Stimulated activated effector memory CD8-positive, alpha-beta T cell treated with anti-CD3 and anti-CD28 coated beads, Interleukin-12 subunit alpha, Interleukin-12 subunit beta, amount 100 ng/mL, for 72 hours (primary cell): Measurements from ENCODE around the gene ZBTB46.
A peak's percentile ranks its signal among the peaks of the same experiment; 100 is the strongest.
"Not testable (repeated sequence)": the region's sequence is repeated elsewhere in the genome, so short reads cannot be mapped to it uniquely, and the experiment has no call there.

Source experiments
- ATAC-seq: fragments of 150-1000 bp; cut with Tn5 transposase; 2 replicates; pipeline ENCODE4 v1.10.0; 2021
- DNase-seq, 2 donors: peaks; one replicate each; pipeline ENCODE4 v3.0.0; 2021 to 2022; ENCODE audit warnings: low spot score in 2 of 2
- H3K27ac Mint-ChIP-seq: one replicate; pipeline ENCODE4 v1.8.0; 2022; ENCODE audit warnings: mild to moderate bottlenecking, mixed read lengths
- H3K36me3 Mint-ChIP-seq: one replicate; pipeline ENCODE4 v1.8.0; 2022; ENCODE audit warnings: mild to moderate bottlenecking, mixed read lengths
- H3K4me1 Mint-ChIP-seq: one replicate; pipeline ENCODE4 v1.8.0; 2022; ENCODE audit warnings: mixed read lengths
- H3K4me3 Mint-ChIP-seq: one replicate; pipeline ENCODE4 v1.8.0; 2022; ENCODE audit warnings: mild to moderate bottlenecking, mixed read lengths
- H3K9me3 Mint-ChIP-seq: one replicate; pipeline ENCODE4 v1.8.0; 2022; ENCODE audit warnings: mixed read lengths

ZBTB46 gene

DNA sequence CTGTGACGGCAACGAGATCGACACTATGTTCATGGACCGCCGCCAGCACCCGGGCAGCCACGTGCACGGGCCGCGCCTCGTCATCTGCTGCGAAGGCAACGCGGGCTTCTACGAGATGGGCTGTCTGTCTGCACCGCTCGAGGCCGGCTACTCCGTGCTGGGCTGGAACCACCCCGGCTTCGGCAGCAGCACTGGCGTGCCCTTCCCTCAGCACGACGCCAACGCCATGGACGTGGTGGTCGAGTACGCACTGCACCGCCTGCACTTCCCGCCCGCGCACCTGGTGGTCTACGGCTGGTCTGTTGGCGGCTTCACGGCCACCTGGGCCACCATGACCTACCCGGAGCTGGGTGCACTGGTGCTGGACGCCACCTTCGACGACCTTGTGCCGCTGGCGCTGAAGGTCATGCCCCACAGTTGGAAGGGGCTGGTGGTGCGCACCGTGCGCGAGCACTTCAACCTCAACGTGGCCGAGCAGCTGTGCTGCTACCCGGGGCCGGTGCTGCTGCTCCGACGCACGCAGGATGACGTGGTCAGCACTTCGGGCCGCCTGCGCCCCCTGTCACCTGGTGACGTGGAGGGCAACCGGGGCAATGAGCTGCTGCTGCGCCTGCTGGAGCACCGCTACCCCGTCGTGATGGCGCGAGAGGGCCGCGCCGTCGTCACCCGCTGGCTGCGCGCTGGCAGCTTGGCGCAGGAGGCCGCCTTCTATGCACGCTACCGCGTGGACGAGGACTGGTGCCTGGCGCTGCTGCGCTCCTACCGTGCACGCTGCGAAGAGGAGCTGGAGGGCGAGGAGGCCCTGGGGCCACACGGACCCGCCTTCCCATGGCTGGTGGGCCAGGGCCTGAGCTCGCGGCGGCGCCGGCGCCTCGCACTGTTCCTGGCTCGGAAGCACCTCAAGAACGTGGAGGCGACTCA, 31.2 kb upstream of the ZBTB46 start:
- Mint-ChIP-seq H3K4me3 (no peak overlapping the region), H3K9me3 (no peaks in the 10 kb centered on the region), H3K27ac (no peak overlapping the region), H3K4me1 (peaks cover 50% of the 10 kb centered on the region), H3K36me3 (peaks cover 39% of the 10 kb centered on the region)
- DNase-seq = no peak
- ATAC-seq = no peak

DNA sequence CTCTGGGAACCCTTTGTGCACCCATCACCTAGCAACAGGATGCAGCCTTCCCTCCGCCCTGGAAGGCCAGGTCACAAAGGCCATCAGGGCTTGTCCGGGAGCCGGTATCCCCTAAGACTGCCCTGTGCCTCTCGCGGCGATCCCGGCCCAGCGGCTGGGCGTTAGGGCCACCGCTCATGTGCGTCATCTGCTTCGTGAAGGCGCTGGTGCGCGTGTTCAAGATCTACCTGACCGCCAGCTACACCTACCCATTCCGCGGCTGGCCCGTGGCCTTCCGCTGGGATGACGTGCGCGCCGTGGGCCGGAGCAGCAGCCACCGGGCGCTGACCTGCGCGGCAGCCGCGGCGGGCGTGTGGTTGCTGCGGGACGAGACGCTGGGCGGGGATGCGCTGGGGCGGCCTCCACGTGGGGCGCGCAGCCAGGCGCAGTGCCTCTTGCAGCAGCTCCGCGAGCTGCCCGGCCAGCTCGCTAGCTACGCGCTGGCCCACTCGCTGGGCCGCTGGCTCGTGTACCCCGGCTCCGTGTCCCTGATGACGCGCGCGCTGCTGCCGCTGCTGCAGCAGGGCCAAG, 30.4 kb upstream of the ZBTB46 start, which contains the start of gene ABHD16B:
TSS of gene ABHD16B (plus strand) at position 134 of the 570 bp plus-strand sequence. CDS start at position 177, 43 bp downstream.
- Mint-ChIP-seq H3K4me3 (no peak within 1 kb of the TSS), H3K4me1 (peaks cover 50% of the 10 kb centered on the region), H3K36me3 (peaks cover 45% of the 10 kb centered on the region), H3K9me3 (no peaks in the 10 kb centered on the region), H3K27ac (no peak within 1 kb of the TSS)
- DNase-seq = no peak
- no peak for ATAC-seq

DNA sequence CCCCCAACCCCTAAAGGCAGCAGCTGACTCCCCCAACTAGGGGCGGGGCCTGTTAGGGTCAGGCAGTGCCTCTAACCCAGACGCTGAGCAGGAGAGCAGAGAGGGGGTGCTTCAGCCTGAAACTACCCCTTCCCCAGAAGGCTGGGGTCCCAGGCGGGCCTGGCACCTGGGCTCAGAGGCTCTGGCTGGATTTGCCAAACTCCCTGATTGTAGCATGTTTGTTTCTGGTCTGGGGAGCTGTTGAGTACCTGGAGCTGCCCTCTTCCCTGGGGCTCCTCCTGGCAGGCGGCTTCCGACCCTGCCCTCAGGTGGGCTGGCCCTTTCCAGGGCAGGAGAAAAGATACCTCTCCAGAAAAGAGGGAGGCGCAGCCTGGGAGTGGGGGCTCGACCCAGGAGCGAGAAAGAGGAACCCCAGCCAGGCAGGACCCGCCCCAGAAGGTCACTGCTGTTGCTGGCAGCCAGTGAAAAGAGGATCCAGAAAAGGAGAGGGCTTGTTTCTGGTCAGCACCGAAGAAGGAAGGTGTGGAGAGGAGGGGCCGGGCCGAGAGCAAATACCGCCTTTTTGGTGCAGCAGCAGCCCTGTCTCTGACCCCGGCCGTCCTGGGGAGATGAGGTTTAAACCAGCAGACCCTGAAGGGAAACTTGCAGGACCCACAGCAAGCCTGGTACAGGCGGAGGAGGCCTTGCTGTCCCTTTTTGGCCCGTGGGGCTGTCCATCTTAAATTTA, 29.4 kb upstream of the ZBTB46 start:
- no peaks in the 10 kb centered on the region for H3K9me3 Mint-ChIP-seq
- H3K27ac Mint-ChIP-seq = no peak overlapping the region
- peaks cover 47% of the 10 kb centered on the region for H3K36me3 Mint-ChIP-seq
- no peak overlapping the region for H3K4me3 Mint-ChIP-seq
- no peak for DNase-seq
- ATAC-seq = no peak
- peaks cover 42% of the 10 kb centered on the region for H3K4me1 Mint-ChIP-seq

DNA sequence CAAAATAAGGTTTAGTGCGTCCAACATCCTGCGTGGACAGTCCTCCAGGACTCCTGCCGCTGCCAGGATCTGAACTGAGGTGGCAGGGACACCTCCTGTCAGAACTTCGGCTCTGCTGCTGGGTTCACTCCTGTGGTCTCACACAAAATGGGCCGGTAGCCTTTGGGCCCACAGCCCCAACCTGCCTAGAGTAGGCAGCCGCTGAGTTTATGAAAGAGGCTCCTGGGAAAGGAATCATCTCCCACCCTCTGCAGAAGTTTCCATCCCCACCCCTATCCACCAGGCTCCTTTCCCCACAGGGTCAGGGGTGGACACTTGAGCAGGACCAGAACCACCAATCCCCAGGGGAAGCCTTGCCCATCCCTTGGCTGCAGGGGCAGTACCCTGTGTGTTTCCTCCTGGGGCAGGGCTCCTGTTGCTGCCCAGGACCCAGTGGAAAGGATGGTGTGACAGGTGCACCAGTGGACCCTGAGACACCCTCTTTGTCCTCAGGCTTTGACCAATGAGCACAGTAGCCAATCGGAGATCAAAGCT, 28.2 kb upstream of the ZBTB46 start:
- Mint-ChIP-seq H3K9me3 (no peaks in the 10 kb centered on the region), H3K4me3 (peak overlapping the region; percentile 18), H3K36me3 (peaks cover 38% of the 10 kb centered on the region), H3K4me1 (peaks cover 42% of the 10 kb centered on the region), H3K27ac (peak overlapping the region; percentile 76)
- DNase-seq (no peak), ATAC-seq (no peak)

DNA sequence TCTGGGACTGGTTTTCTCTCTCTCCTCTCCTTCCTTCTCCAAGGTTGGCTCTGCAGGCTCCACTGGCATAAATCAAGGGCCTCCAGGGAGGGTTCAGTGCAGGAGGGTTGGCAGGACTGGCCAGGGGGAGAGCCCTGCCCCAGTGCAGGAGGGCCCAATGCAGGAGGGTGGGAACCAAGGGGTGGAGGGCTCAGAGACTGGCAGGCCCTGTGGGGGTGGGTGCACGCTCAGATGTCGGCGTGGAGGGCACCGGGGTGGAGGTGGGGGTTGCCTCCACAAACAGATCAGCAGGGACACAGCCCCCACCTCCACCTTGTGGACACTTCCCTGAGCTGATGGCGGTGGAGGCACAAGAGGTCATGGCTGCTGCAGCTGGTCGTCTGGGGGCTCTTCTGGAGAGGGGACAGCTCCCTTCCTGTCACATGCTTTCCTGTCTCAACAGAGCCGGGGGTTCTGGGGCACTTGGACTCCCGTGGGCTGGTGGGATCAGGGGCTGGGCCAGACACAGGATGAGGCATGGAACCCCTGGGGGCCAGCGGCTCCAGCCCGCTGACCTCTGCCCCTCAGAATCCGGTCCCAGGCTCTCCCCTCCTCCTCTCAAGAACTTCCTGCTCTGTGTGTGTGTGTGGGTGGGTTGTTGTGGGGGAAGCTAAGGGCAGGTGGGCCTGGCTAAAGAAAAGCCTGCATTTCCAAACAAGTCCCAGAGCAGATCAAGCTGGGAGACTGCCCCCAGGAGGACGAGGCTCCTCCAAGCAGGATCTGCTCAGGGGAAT, 27.5 kb upstream of the ZBTB46 start:
- H3K36me3 Mint-ChIP-seq = peaks cover 31% of the 10 kb centered on the region
- peak overlapping the region; percentile 18 for H3K4me3 Mint-ChIP-seq
- peak overlapping the region; percentile 76 for H3K27ac Mint-ChIP-seq
- no peak for ATAC-seq
- H3K4me1 Mint-ChIP-seq = peaks cover 37% of the 10 kb centered on the region
- no peaks in the 10 kb centered on the region for H3K9me3 Mint-ChIP-seq
- no peak for DNase-seq

DNA sequence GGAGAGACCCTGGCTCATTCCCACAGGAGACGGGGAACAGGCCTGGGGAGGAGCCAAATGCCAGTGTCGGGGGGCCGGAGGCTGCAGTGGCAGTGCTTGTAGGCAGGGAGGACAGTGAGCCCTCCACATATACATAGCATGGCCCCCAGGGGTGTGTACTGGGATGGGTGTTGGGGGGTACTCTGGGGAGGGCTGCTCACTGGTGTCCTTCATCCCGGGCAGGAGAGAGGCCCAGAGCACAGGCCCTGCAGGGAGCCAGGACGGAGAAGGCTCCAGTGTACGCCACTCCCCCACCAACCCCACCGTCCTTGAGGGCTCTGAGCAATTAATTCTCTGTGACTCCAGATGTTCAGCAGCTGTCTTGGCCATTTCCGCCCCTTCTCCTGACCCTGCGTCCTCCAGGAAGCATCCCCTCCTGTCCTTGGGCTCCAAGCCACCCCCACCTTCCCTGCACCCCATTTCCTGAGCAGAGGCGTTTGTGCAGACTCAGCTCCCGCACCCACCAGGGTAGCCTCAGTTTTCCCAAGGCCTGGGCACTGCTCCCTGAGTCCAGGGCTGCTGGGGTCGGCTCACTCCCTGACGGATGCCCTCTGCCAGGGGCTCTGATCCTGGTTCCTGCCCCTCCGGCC, 26.8 kb upstream of the ZBTB46 start:
- no peak for ATAC-seq
- peaks cover 24% of the 10 kb centered on the region for H3K36me3 Mint-ChIP-seq
- DNase-seq = no peak
- H3K4me3 Mint-ChIP-seq = peak overlapping the region; percentile 18
- H3K9me3 Mint-ChIP-seq = no peaks in the 10 kb centered on the region
- peak overlapping the region; percentile 76 for H3K27ac Mint-ChIP-seq
- peaks cover 30% of the 10 kb centered on the region for H3K4me1 Mint-ChIP-seq

DNA sequence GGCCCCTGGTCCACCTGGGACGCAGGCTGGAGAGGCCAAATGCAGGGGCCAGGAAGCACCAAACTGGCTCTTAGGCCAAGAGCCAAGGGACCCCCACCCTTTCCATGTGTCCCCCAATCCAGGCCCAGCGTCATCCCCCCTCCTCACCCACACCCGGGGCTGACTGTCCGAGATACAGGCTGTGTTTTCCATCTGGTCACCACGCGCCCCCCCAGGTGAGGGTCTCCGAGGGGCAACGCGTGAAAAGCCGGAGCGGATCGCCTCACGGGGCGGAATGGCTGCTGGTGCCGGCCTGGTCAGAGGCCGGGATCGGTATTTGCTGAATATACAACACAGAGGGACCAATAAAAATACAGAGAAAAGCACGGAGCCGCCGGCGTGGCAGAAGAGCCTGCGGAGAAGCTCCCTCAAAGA, 25.0 kb upstream of the ZBTB46 start:
- Mint-ChIP-seq H3K27ac (no peak overlapping the region), H3K36me3 (peaks cover 19% of the 10 kb centered on the region), H3K4me1 (peaks cover 41% of the 10 kb centered on the region), H3K9me3 (no peaks in the 10 kb centered on the region), H3K4me3 (no peak overlapping the region)
- DNase-seq (no peak), ATAC-seq (no peak)

DNA sequence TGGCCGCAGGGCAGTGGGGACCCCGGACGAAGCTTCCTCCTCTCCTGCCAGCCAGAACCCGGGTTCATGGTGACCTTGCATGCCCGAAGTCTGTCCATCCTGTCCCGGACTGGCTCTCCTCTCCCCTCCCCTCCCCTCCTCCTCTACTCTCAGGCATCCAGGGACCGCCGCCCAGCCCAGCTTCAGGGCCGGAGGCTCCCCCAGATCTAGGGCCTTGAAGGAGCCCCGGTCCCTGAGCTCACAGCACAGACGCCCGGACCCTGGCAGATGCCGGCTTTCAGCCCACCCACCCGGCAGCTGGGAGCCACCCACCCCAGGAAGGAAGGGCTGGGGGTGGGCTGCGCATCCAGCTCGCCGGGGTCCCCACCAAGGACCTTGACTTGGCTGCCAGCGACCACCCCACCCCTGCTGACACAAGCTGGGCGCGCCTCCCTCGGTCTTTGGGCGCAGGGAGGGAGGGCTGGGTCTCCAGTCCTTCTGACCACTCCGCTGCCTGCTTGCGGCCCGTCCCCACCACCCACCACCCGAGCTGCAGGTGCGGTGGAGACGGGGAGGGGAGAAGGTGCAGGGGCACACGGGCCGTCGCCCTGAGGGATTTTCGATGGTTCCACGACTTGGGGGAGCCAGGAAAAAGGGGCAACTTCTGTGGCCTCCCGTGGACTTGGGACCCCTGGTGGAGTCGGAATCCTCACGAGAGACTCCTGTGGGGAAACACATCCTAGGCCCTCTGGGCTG, 24.5 kb upstream of the ZBTB46 start:
- no peak for DNase-seq
- Mint-ChIP-seq H3K4me1 (peaks cover 42% of the 10 kb centered on the region), H3K36me3 (peaks cover 14% of the 10 kb centered on the region), H3K9me3 (no peaks in the 10 kb centered on the region), H3K4me3 (no peak overlapping the region), H3K27ac (no peak overlapping the region)
- no peak for ATAC-seq

DNA sequence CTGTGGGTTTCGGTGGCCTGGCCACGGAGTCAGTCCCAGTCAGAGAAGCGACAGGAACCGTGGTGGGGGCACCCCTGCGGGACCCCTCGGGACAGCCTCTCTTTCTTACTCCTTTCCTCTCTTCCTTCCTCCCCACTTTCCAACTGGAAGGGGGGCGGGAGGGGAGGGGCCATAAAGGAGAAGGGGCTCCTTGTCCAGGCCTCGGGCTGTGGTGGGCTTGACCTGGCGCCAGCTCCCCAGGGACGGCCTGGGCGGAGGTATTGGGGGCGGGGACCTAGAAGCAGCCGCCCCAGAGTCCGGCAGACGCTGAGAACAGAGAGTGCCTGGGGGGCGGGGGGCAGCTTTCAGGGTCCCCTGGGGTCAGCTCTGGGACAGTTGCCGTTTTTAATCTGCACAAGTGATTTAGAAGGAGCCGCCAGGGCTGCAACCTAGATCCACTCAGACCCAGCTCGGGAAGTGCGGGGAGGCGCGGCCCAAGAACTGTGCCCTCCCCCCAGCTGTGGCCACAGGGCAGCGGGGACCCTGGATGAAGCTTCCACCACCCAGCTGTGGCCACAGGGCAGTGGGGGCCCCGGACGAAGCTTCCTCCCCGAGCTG, 23.8 kb upstream of the ZBTB46 start:
- Mint-ChIP-seq H3K27ac (no peak overlapping the region), H3K4me3 (no peak overlapping the region), H3K36me3 (peaks cover 11% of the 10 kb centered on the region), H3K9me3 (no peaks in the 10 kb centered on the region), H3K4me1 (peaks cover 43% of the 10 kb centered on the region)
- DNase-seq (no peak), ATAC-seq (no peak)

DNA sequence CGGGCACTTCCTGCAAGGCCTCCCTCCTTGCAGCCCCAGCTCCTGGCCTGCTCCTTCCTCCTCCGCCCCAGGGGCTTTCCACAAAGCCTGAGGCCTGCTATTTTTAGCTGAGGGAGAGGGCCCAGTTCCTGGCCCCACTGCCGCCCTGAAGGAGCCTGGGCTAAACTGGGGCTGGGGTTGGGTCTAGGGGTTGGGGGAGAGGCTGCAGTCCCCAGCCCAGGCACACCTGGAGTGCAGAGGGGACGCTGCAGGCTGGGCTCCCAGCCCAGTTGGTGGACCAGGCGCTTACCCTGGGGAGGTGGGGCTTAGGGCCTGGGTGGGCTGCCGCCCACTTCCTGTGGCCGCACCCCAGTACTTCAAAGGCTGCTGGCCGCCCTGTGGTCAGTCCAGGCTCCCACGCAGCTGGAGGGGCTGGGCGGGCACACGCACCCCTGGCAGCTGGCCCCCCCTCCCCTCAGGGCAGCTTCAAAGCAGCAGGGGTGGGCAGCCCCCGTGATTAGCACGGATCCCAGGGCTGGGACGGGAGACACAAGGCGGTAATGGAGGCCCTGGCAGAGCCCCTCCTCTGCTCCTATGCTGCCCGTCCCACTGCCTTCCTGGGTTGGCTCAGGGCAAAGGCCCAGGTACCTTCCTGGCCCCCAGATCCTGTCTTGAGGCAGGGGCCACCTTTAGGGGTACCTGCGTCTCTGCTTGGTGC, 23.2 kb upstream of the ZBTB46 start:
- no peak for DNase-seq
- Mint-ChIP-seq H3K27ac (no peak overlapping the region), H3K4me3 (no peak overlapping the region), H3K4me1 (peaks cover 39% of the 10 kb centered on the region), H3K36me3 (peaks cover 11% of the 10 kb centered on the region), H3K9me3 (no peaks in the 10 kb centered on the region)
- peak; percentile 4 for ATAC-seq

DNA sequence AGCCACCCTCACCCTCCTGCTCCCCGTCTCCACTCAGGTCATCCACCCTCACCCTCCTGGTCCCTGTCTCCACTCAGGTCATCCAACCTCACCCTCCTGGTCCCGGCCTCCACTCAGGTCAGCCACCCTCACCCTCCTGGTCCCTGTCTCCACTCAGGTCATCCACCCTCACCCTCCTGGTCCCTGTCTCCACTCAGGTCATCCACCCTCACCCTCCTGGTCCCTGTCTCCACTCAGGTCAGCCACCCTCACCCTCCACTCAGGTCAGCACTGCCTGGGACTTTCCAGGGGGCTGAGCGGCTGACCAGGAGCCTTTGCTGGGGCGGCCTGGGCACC, 22.6 kb upstream of the ZBTB46 start:
- not testable (repeated sequence) for H3K9me3 Mint-ChIP-seq, H3K4me3 Mint-ChIP-seq

DNA sequence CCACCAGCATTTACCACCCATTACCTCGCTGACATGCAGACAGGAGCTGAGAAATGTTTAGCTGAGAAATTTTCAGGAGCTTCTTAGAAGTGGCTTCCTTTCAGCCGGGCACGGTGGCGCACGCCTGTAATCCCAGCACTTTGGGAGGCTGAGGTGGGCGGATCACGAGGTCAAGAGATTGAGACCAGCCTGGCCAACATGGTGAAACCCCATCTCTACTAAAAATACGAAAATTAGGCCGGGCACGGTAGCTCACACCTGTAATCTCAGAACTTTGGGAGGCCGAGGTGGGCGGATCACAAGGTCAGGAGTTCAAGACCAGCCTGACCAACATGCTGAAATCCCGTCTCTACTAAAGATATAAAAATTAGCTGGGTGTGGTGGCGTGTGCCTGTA, 20.5 kb upstream of the ZBTB46 start:
- not testable (repeated sequence) for DNase-seq, H3K9me3 Mint-ChIP-seq, H3K36me3 Mint-ChIP-seq, ATAC-seq, H3K4me3 Mint-ChIP-seq, H3K27ac Mint-ChIP-seq
- H3K4me1 Mint-ChIP-seq = peaks cover 21% of the 10 kb centered on the region

More for the DNA sequence above, 22.6 kb upstream of the ZBTB46 start:
- H3K27ac Mint-ChIP-seq, ATAC-seq, DNase-seq: not testable (repeated sequence)
- Mint-ChIP-seq H3K4me1 (peaks cover 34% of the 10 kb centered on the region), H3K36me3 (peaks cover 11% of the 10 kb centered on the region)
